HPDE6-E6E7 (cell line): ENCODE measurements around the gene CRYBG2.

ENCODE experiments used
- DNase-seq: peaks from one replicate; pipeline ENCODE4 v3.0.0; 2011; ENCODE audit warnings: missing footprints; ENCODE audit errors: extremely low spot score

Gene CRYBG2

GRCh38 chr1:26281091-26281958 is 72.6 kb downstream of the CRYBG2 start:
- DNase-seq, result no peak

DNA sequence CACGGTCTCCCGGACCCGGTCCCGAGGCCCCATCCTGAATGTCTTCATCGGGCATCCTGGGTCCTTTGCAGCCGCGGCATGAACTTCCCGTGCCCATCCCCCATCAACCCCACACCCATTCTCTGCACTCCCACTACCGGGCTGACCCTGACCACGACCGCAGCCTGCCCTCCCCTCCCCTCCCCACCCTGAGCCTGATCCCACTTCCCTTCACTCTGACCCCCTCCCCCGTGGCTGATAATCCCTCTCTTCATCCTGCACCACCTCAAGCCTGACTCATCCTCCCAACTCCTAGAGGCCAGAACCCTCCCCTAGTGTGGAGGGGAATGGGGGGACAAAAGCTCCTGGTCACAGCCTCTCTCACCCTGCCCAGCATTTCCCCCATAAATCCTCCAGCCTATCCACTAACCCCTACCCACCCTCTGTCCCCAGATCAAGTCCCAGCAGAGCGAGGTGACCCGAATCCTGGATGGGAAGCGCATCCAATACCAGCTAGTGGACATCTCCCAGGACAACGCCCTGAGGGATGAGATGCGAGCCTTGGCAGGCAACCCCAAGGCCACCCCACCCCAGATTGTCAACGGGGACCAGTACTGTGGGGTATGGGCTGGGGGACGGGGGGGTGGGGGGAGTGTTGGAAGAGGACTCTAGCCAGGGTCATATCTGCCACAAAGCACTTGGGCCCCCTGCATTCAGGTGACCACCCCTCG is 73.4 kb downstream of the CRYBG2 start:
- DNase-seq, result no peak

DNA sequence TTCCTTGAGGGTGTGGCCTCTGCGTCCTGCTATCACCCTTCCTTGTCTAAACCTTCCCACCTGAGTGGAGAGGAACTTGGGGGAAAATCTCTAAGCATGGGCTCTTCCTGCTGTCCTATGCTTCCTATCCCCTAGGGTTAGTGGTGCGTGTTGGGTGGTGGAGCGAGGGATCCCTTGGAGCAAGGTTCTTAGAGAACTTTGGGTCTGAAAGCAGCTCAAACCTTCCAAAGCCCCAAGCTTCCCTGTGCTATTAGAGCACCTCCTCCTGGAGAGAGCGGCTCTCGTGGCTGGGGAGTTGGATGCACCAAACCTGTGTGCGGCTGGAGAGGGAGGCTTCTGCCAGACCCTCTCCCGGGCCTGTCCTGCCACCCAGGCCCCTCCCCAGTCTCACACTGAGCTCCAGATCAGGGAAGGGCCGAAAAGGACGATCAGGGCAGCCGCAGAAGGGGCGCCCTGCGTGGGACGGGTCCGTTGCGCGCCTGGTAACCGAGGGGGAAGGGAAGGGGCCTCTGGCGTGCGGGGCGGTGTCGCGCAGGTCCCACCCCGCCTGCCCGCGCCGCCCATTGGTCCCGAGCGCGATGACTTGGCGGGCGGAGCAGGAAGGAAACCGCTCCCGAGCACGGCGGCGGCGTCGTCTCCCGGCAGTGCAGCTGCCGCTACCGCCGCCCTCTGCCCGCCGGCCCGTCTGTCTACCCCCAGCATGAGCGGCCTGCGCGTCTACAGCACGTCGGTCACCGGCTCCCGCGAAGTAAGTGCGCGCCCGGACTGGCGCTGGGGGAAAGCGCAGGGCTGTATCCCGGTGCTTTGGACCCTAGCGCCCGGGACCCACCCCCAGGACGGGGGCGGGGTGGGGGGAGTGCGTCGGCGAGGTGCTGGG is 74.2 kb downstream of the CRYBG2 start, which contains the start of gene SH3BGRL3:
Gene SH3BGRL3 (plus strand): TSS at position 631 of the 877 bp plus-strand sequence. CDS start 70 bp downstream, at position 701.
- DNase-seq, result peak; percentile 69

GRCh38 chr1:26278724-26279455 is 75.0 kb downstream of the CRYBG2 start:
- DNase-seq, result no peak

DNA sequence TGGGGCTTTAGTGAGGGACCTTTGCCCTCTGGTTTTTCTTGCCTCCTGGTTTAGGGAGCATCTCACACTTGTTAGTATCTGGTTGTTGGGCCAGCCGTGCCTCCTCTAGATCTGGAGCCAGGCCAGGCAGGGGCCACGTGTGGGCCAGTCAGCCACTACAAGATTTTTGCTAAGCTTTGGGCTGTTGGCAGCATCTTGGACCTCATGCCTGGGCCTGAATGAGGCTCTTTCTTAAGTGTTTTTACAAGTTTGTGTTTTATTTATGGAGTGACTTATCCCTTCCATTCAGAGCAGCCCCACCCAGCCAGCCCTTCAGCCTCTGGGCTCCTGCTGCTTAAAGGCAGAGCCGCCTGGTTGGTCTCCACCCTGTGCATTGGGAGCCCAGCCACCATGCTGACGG is 75.6 kb downstream of the CRYBG2 start:
- peak; percentile 49 for DNase-seq

DNA sequence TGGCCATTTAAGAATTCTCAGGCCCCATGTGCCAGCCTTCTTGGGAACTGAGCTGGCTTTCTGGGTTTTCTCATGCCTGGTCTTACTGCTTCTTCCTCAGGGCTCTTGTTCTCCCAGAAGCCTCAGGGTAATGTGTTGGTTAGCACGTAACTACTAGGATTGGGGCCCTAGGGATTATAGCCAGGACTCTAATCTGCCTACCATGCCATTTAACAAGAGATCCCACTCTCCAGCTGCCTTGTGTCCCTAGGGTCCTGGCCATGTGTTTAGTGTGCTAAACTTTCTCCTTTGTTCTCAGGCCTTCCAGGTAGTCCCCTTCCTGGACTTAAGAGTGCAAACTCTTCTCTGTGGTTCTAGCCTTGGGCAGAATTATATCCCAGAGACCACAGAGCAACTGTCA is 76.2 kb downstream of the CRYBG2 start:
- DNase-seq, result no peak

DNA sequence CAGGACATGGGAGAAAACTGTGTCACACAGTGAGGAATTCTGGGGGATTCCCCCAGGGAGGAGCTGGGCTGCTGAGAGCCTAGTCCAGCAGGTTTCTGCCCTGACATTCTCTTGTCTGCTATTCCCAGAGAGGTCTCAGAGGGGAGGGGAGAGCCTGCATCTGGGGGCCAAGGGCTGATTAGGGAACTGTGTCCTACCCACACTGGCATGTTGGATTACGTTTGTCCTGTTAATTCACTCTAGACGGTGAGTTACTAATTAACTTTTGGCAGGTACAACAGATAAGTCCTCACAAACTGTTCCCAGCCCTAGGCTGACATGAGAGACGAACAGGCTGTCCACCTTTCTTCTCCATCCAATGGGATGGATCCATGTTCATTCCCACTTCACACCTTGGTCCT is 76.7 kb downstream of the CRYBG2 start:
- DNase-seq, result no peak

DNA sequence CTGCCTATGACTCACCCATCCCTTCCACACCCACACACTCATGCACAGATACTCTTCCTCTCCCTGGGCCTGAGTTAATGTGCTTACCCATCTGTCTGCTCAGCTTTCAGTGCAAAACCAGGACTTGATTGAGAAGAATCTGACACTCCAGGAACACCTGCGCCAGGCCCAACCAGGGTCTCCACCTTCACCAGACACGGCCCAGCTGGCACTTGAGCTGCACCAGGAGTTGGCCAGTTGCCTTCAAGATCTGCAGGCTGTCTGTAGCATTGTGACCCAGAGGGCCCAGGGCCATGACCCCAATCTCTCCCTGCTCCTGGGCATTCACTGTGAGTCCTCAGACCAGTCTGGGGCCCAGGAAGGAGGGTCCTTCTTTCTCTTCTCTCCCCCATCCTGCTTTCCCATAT is 77.5 kb downstream of the CRYBG2 start:
- no peak for DNase-seq

- DNase-seq, result peak; percentile 83
These were observed 78.1 kb downstream of the CRYBG2 start for GRCh38 chr1:26275580-26276431.

GRCh38 chr1:26274801-26275425 is 79.0 kb downstream of the CRYBG2 start:
- DNase-seq, result peak; percentile 77
